ENCODE data around the gene IRF6.

Gene IRF6

GRCh38 chr1:209736490-209737117, 69.3 kb downstream of the IRF6 start:
- no peak for DNase-seq (ENCODE audit: low read depth in 1 of 2, low spot score in 1 of 2)

All from activated T-helper 1 cell treated with anti-CD3 and anti-CD28 coated beads, Interleukin-2, amount 50 U/mL, for 16 hours (primary cell).